Measurements from ENCODE around the gene NCAPH2.
"Not testable (repeated sequence)": the region's sequence is repeated elsewhere in the genome, so short reads cannot be mapped to it uniquely, and the experiment has no call there.

Gene NCAPH2

GRCh38 chr22:50513175-50513574, 5.2 kb downstream of the NCAPH2 start:
- TF ChIP-seq CTCF (conservative IDR thresholded peaks at IDR 0.05; ENCODE audit: low read depth, low read length): no peak
- no peak overlapping the region for H3K4me3 ChIP-seq (ENCODE audit: low read length)
- DNase-seq (ENCODE audit: low read depth): no peak

- TF ChIP-seq CTCF (conservative IDR thresholded peaks at IDR 0.05; ENCODE audit: low read depth, low read length): no peak
These were observed 8.0 kb downstream of the NCAPH2 start for GRCh38 chr22:50516068-50516467.

GRCh38 chr22:50516891-50517290, 8.9 kb downstream of the NCAPH2 start:
- no peak overlapping the region for H3K4me3 ChIP-seq (ENCODE audit: low read length)
- TF ChIP-seq CTCF (conservative IDR thresholded peaks at IDR 0.05; ENCODE audit: low read depth, low read length): no peak
- DNase-seq (ENCODE audit: low read depth): no peak

More at GRCh38 chr22:50516068-50516467, 8.0 kb downstream of the NCAPH2 start:
- no peak overlapping the region for H3K4me3 ChIP-seq (ENCODE audit: low read length)
- no peak for DNase-seq (ENCODE audit: low read depth)

GRCh38 chr22:50517495-50518260, 9.7 kb downstream of the NCAPH2 start:
- no peak for DNase-seq (ENCODE audit: low read depth)
- no peak for TF ChIP-seq CTCF (conservative IDR thresholded peaks at IDR 0.05; ENCODE audit: low read depth, low read length)
- no peak overlapping the region for H3K4me3 ChIP-seq (ENCODE audit: low read length)

- no peak for TF ChIP-seq CTCF (conservative IDR thresholded peaks at IDR 0.05; ENCODE audit: low read depth, low read length)
- no peak overlapping the region for H3K4me3 ChIP-seq (ENCODE audit: low read length)
- no peak for DNase-seq (ENCODE audit: low read depth)
These were observed 10.6 kb downstream of the NCAPH2 start for GRCh38 chr22:50518606-50519005.

GRCh38 chr22:50519151-50519550, 11.1 kb downstream of the NCAPH2 start:
- no peak for TF ChIP-seq CTCF (conservative IDR thresholded peaks at IDR 0.05; ENCODE audit: low read depth, low read length)

GRCh38 chr22:50520184-50520583, 12.2 kb downstream of the NCAPH2 start:
- not testable (repeated sequence) for DNase-seq (ENCODE audit: low read depth); H3K4me3 ChIP-seq (ENCODE audit: low read length)

More at GRCh38 chr22:50519151-50519550, 11.1 kb downstream of the NCAPH2 start:
- DNase-seq (ENCODE audit: low read depth): no peak
- H3K4me3 ChIP-seq (ENCODE audit: low read length): no peak overlapping the region
